Esophagus squamous epithelium (tissue), 4 donors: ENCODE measurements around the gene CCL20.

Experiments
- CTCF ChIP-seq, 6 experiments: fragments of 450-650 bp in 4 of 6; fragments of 200-600 bp in 2 of 6; sonication (generic) in 2 of 6; IDR thresholded peaks; one replicate each; pipeline ENCODE4 v1.5.1; 2016 to 2019; ENCODE audit warnings: antibody characterized with exemption in 6 of 6, mild to moderate bottlenecking in 4 of 6, moderate library complexity in 4 of 6
- POLR2A ChIP-seq, 4 donors: fragments of 450-650 bp; IDR thresholded peaks; one replicate each; pipeline ENCODE4 v1.6.1; 2017; ENCODE audit warnings: antibody characterized with exemption in 4 of 4, mild to moderate bottlenecking in 4 of 4, moderate library complexity in 3 of 4

GRCh38 chr2:227834916-227835650 is 21.4 kb downstream of the CCL20 start:
- TF ChIP-seq CTCF (IDR thresholded peaks at IDR 0.05) (no peak), POLR2A (IDR thresholded peaks at IDR 0.05) (no peak)
